ENCODE data around the gene PAFAH2. TPM values are rescaled to one million over a fixed set of nuclear protein-coding genes. Genes with fewer than 3 reads are reported as not detected.

PAFAH2 gene
- total RNA-seq, 1 donor from 2014 or later: 13.4 TPM

GRCh38 chr1:26005434-26006105 lies 7.7 kb upstream of the PAFAH2 start:
- peaks cover 4% of the 10 kb centered on the region for H3K4me1 Mint-ChIP-seq (ENCODE audit: unreplicated experiment)
- no peak overlapping the region for H3K27ac Mint-ChIP-seq (ENCODE audit: unreplicated experiment)
- TF ChIP-seq CTCF (IDR thresholded peaks at IDR 0.05; ENCODE audit: unreplicated experiment): no peak
- peaks cover 3% of the 10 kb centered on the region for H3K27me3 Mint-ChIP-seq (ENCODE audit: unreplicated experiment)
- no peak overlapping the region for H3K4me3 Mint-ChIP-seq (ENCODE audit: unreplicated experiment)
- no peaks in the 10 kb centered on the region for H3K9me3 Mint-ChIP-seq (ENCODE audit: unreplicated experiment)
- no peaks in the 10 kb centered on the region for H3K36me3 Mint-ChIP-seq (ENCODE audit: low read depth, unreplicated experiment)
- DNase-seq (ENCODE audit: low spot score): no peak

- H3K36me3 Mint-ChIP-seq (ENCODE audit: low read depth, unreplicated experiment): no peaks in the 10 kb centered on the region
- H3K4me1 Mint-ChIP-seq (ENCODE audit: unreplicated experiment): peaks cover under 1% of the 10 kb centered on the region
- no peak overlapping the region for H3K27ac Mint-ChIP-seq (ENCODE audit: unreplicated experiment)
- peaks cover 3% of the 10 kb centered on the region for H3K27me3 Mint-ChIP-seq (ENCODE audit: unreplicated experiment)
- H3K4me3 Mint-ChIP-seq (ENCODE audit: unreplicated experiment): no peak overlapping the region
- DNase-seq (ENCODE audit: low spot score): no peak
- no peaks in the 10 kb centered on the region for H3K9me3 Mint-ChIP-seq (ENCODE audit: unreplicated experiment)
- TF ChIP-seq CTCF (IDR thresholded peaks at IDR 0.05; ENCODE audit: unreplicated experiment): no peak
Measured at GRCh38 chr1:26003756-26004155, 5.9 kb upstream of the PAFAH2 start.

GRCh38 chr1:26003262-26003661 lies 5.4 kb upstream of the PAFAH2 start:
- Mint-ChIP-seq H3K36me3 (ENCODE audit: low read depth, unreplicated experiment) (no peaks in the 10 kb centered on the region), H3K9me3 (ENCODE audit: unreplicated experiment) (no peaks in the 10 kb centered on the region), H3K27me3 (ENCODE audit: unreplicated experiment) (peaks cover 3% of the 10 kb centered on the region), H3K4me3 (ENCODE audit: unreplicated experiment) (no peak overlapping the region), H3K4me1 (ENCODE audit: unreplicated experiment) (peaks cover 4% of the 10 kb centered on the region), H3K27ac (ENCODE audit: unreplicated experiment) (no peak overlapping the region)
- DNase-seq (ENCODE audit: low spot score): no peak
- TF ChIP-seq CTCF (IDR thresholded peaks at IDR 0.05; ENCODE audit: unreplicated experiment): no peak

GRCh38 chr1:25999041-25999800 lies 1.4 kb upstream of the PAFAH2 start:
- H3K9me3 Mint-ChIP-seq (ENCODE audit: unreplicated experiment): no peaks in the 10 kb centered on the region

More at GRCh38 chr1:25999041-25999800, 1.4 kb upstream of the PAFAH2 start:
- no peak for DNase-seq (ENCODE audit: low spot score)
- no peak overlapping the region for H3K4me3 Mint-ChIP-seq (ENCODE audit: unreplicated experiment)
- H3K27me3 Mint-ChIP-seq (ENCODE audit: unreplicated experiment): peaks cover 4% of the 10 kb centered on the region
- H3K27ac Mint-ChIP-seq (ENCODE audit: unreplicated experiment): no peak overlapping the region
- no peaks in the 10 kb centered on the region for H3K36me3 Mint-ChIP-seq (ENCODE audit: low read depth, unreplicated experiment)
- H3K4me1 Mint-ChIP-seq (ENCODE audit: unreplicated experiment): peaks cover 15% of the 10 kb centered on the region
- no peak for TF ChIP-seq CTCF (IDR thresholded peaks at IDR 0.05; ENCODE audit: unreplicated experiment)

Measured in endothelial cell (in vitro differentiated cells).